ENCODE results near the gene GIMAP6. TPM values are rescaled to one million over a fixed set of nuclear protein-coding genes. Genes with fewer than 3 reads are reported as not detected.

Gene GIMAP6
- total and polyA plus RNA-seq, 2 of the 4 experiments (the other 2 are of a cell fraction) = not detected

DNA sequence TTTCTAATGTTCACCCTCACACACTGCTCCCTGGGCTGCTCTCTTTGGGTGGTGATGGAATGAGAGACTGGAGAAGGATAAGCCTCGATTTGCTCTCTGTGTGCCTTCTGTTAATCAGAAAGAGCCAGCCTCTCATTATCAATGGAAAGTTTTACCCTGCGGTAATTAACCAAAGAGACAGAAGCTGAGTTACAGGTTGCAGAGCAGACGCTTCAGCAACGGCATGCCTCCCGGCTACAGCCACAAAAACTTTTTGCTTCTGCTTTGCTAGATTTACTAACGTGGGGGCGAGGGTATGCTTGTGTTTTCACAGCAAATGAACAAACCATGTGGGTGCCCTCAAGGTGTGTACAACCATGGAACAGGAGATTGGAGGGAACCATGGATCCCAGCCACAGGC is 47.0 kb downstream of the GIMAP6 start:
- H3K79me1 ChIP-seq (ENCODE audit: low read depth in 1 of 2, low read length in 2 of 2) = no peaks in the 10 kb centered on the region
- H3K18ac ChIP-seq (ENCODE audit: low read depth, low read length) = no peak overlapping the region
- no peak overlapping the region for H3K4me2 ChIP-seq (ENCODE audit: low read depth, low read length)
- H2BK20ac ChIP-seq (ENCODE audit: low read depth, low read length) = no peak overlapping the region
- intact Hi-C loops (cut with micrococcal nuclease) (no loop called here), in situ Hi-C loops (cut with MboI; ENCODE audit: low sequenced_read_pairs) (no loop called here), dilution Hi-C loops (cut with HindIII; ENCODE audit: low sequenced_read_pairs, unreplicated experiment) (no loop called here)
- no peak overlapping the region for H4K8ac ChIP-seq (ENCODE audit: low read depth in 2 of 2, low read length in 2 of 2)
- H3K23ac ChIP-seq (ENCODE audit: low read depth, low read length) = no peak overlapping the region
- H4K5ac ChIP-seq (ENCODE audit: low read depth, low read length) = no peak overlapping the region
- no peaks in the 10 kb centered on the region for H3K27me3 ChIP-seq (ENCODE audit: control insufficient read depth, insufficient read depth, low read length)
- H3K9me1 ChIP-seq (ENCODE audit: insufficient read depth, low read length) = no peaks in the 10 kb centered on the region
- H2AK9ac ChIP-seq (replicated peaks; ENCODE audit: low read depth, low read length, poor library complexity) = no peak overlapping the region
- no peak overlapping the region for H3K27ac ChIP-seq (ENCODE audit: insufficient read depth, low read length)
- no peaks in the 10 kb centered on the region for H3K4me1 ChIP-seq (ENCODE audit: control insufficient read depth, insufficient read depth, low read length)
- H2AK5ac ChIP-seq (ENCODE audit: low read depth, low read length) = no peak overlapping the region
- H2BK120ac ChIP-seq (ENCODE audit: low read depth, low read length) = no peak overlapping the region
- H3K36me3 ChIP-seq (ENCODE audit: control insufficient read depth, insufficient read depth, low read length) = no peaks in the 10 kb centered on the region
- ATAC-seq (ENCODE audit: low read depth) (no peak), DNase-seq (no peak)
- H3K4ac ChIP-seq (ENCODE audit: low read depth, low read length) = no peak overlapping the region
- H3K4me3 ChIP-seq (ENCODE audit: insufficient read depth, low read depth, low read length) = no peak overlapping the region
- TF ChIP-seq CTCF (conservative IDR thresholded peaks at IDR 0.05; ENCODE audit: low read depth, low read length) (no peak), MXI1 (IDR thresholded peaks at IDR 0.05; ENCODE audit: borderline replicate concordance, low read depth, low read length) (no peak), POLR2A (IDR thresholded peaks at IDR 0.05; ENCODE audit: low read depth, low read length) (no peak), MAZ (IDR thresholded peaks at IDR 0.05; ENCODE audit: borderline replicate concordance, low read depth, low read length) (no peak), CHD1 (IDR thresholded peaks at IDR 0.05; ENCODE audit: low read depth, low read length) (no peak), NFE2L2 (IDR thresholded peaks at IDR 0.05; ENCODE audit: low read depth, low read length) (no peak), USF2 (IDR thresholded peaks at IDR 0.05; ENCODE audit: low read depth, low read length) (no peak), SMC3 (IDR thresholded peaks at IDR 0.05; ENCODE audit: low read depth, low read length) (no peak), RFX5 (IDR thresholded peaks at IDR 0.05; ENCODE audit: low read depth, low read length) (no peak), FOS (IDR thresholded peaks at IDR 0.05; ENCODE audit: low read depth, low read length) (no peak), CEBPB (IDR thresholded peaks at IDR 0.05; ENCODE audit: low read depth, low read length) (no peak), ELK1 (IDR thresholded peaks at IDR 0.05; ENCODE audit: borderline replicate concordance, low read depth, low read length) (no peak), MAFK (IDR thresholded peaks at IDR 0.05; ENCODE audit: low read depth, low read length) (no peak), RCOR1 (IDR thresholded peaks at IDR 0.05; ENCODE audit: insufficient replicate concordance, low read length) (no peak), BHLHE40 (IDR thresholded peaks at IDR 0.05; ENCODE audit: low read depth, low read length) (no peak), RAD21 (IDR thresholded peaks at IDR 0.05; ENCODE audit: low read length) (no peak)
- H3K14ac ChIP-seq (replicated peaks; ENCODE audit: low read depth, low read length) = no peak overlapping the region
- no peak overlapping the region for H2BK15ac ChIP-seq (ENCODE audit: low read depth, low read length)
- 72% methylated on average over 2 of the region's 7 CpGs; no CpG with 5 or more reads in 1 of the 2 experiments for WGBS, 2 experiments (ENCODE audit: extremely low coverage in 2 of 2, insufficient read length in 1 of 2)
- H2AFZ ChIP-seq (replicated peaks; ENCODE audit: low read length, poor library complexity) = no peak overlapping the region
- POLR2A ChIA-PET (ENCODE audit: unreplicated experiment) = no interaction called here
- H3K56ac ChIP-seq (ENCODE audit: extremely low read depth, insufficient read depth, low read length) = no peak overlapping the region
- H4K20me1 ChIP-seq (ENCODE audit: insufficient read depth, low read length) = no peaks in the 10 kb centered on the region
- H2BK5ac ChIP-seq (ENCODE audit: low read depth, low read length, poor library complexity, severe bottlenecking) = no peak overlapping the region
- no peak overlapping the region for H4K91ac ChIP-seq (ENCODE audit: insufficient read depth, low read depth, low read length)
- H3K9me3 ChIP-seq (ENCODE audit: control insufficient read depth, insufficient read depth, low read length) = peaks cover 11% of the 10 kb centered on the region
- BruUV-seq (replicated peaks) = no TSS peak
- no peak overlapping the region for H3K9ac ChIP-seq (ENCODE audit: low read depth, low read length)
- CTCF ChIA-PET = no interaction called here
